COLO668 (cell line): ENCODE data around the gene MFF.
"Not testable (repeated sequence)": the region's sequence is repeated elsewhere in the genome, so short reads cannot be mapped to it uniquely, and the experiment has no call there.

Experiments used
- DNase-seq: peaks from one replicate; lab custom pipeline; 2025; ENCODE audit not compliant: unreplicated experiment; lab: John Stamatoyannopoulos, UW

Gene MFF

GRCh38 chr2:227335713-227336112, 10.7 kb downstream of the MFF start:
- DNase-seq, result no peak

GRCh38 chr2:227337442-227337841, 12.4 kb downstream of the MFF start:
- no peak for DNase-seq

- no peak for DNase-seq
Measured at GRCh38 chr2:227339098-227339599, 14.1 kb downstream of the MFF start.

- DNase-seq, result no peak
Measured at GRCh38 chr2:227340106-227340505, 15.1 kb downstream of the MFF start.

- no peak for DNase-seq
Measured at GRCh38 chr2:227341553-227341952, 16.5 kb downstream of the MFF start.

- no peak for DNase-seq
Measured at GRCh38 chr2:227344231-227344630, 19.2 kb downstream of the MFF start.

- no peak for DNase-seq
Measured at GRCh38 chr2:227347117-227347516, 22.1 kb downstream of the MFF start.

- no peak for DNase-seq
Measured at GRCh38 chr2:227348324-227348723, 23.3 kb downstream of the MFF start.

GRCh38 chr2:227349989-227350612, 25.1 kb downstream of the MFF start:
- DNase-seq, result no peak

- DNase-seq, result no peak
Measured at GRCh38 chr2:227351639-227352038, 26.6 kb downstream of the MFF start.

GRCh38 chr2:227360351-227360750, 35.3 kb downstream of the MFF start:
- DNase-seq, result no peak

GRCh38 chr2:227363756-227364155, 38.7 kb downstream of the MFF start:
- no peak for DNase-seq

- not testable (repeated sequence) for DNase-seq
Measured at GRCh38 chr2:227364585-227365263, 39.7 kb downstream of the MFF start.

GRCh38 chr2:227365833-227366232, 40.8 kb downstream of the MFF start:
- DNase-seq, result no peak

GRCh38 chr2:227366769-227367426, 41.8 kb downstream of the MFF start:
- DNase-seq, result no peak

- DNase-seq, result no peak
Measured at GRCh38 chr2:227367427-227367795, 42.4 kb downstream of the MFF start.

GRCh38 chr2:227368574-227368973, 43.5 kb downstream of the MFF start:
- no peak for DNase-seq

- DNase-seq, result no peak
Measured at GRCh38 chr2:227370092-227370491, 45.0 kb downstream of the MFF start.

- DNase-seq, result no peak
Measured at GRCh38 chr2:227370791-227371312, 45.8 kb downstream of the MFF start.

- DNase-seq, result no peak
Measured at GRCh38 chr2:227373389-227373788, 48.3 kb downstream of the MFF start.

- no peak for DNase-seq
Measured at GRCh38 chr2:227374158-227374557, 49.1 kb downstream of the MFF start.
